GM06990 (cell line): ENCODE measurements around the gene COQ10B.

Experiments used
- DNase-seq: peaks from one replicate; pipeline ENCODE4 v3.0.0-alpha.2; 2011; ENCODE audit not compliant: insufficient read length; ENCODE audit errors: extremely low read depth
- H3K27me3 ChIP-seq: replicated peaks from 2 replicates; pipeline ENCODE4 v1.6.0; 2011; ENCODE audit warnings: low read length; ENCODE audit not compliant: control insufficient read depth, insufficient read depth
- H3K36me3 ChIP-seq: 2 replicates; pipeline ENCODE4 v1.5.1; 2011; ENCODE audit warnings: low read length; ENCODE audit not compliant: control insufficient read depth, insufficient read depth
- H3K4me3 ChIP-seq: replicated peaks from 2 replicates; pipeline ENCODE4 v1.5.1; 2011; ENCODE audit warnings: low read depth, mild to moderate bottlenecking, control low read depth, low read length
- CTCF ChIP-seq: IDR thresholded peaks from 2 replicates; pipeline ENCODE4 v1.5.1; 2011; ENCODE audit warnings: low read length, control low read depth, mild to moderate bottlenecking, inconsistent platforms; ENCODE audit not compliant: insufficient read depth, poor library complexity, severe bottlenecking

COQ10B gene

GRCh38 chr2:197499594-197500502, 46.5 kb downstream of the COQ10B start, which contains the start of the genes HSPD1 and HSPE1:
Gene HSPD1 (minus strand): TSS chr2:197499840. CDS start chr2:197498848, 992 bp downstream.
Gene HSPE1 (plus strand): TSS chr2:197500379. CDS start chr2:197500437, 58 bp downstream.
- Histone ChIP-seq H3K4me3 (peak within 1 kb of the TSS; percentile 97), H3K27me3 (no peaks in the 10 kb centered on the region), H3K36me3 (peaks cover 11% of the 10 kb centered on the region)
- TF ChIP-seq CTCF, result no peak
- DNase-seq, result peak; percentile 100

DNA sequence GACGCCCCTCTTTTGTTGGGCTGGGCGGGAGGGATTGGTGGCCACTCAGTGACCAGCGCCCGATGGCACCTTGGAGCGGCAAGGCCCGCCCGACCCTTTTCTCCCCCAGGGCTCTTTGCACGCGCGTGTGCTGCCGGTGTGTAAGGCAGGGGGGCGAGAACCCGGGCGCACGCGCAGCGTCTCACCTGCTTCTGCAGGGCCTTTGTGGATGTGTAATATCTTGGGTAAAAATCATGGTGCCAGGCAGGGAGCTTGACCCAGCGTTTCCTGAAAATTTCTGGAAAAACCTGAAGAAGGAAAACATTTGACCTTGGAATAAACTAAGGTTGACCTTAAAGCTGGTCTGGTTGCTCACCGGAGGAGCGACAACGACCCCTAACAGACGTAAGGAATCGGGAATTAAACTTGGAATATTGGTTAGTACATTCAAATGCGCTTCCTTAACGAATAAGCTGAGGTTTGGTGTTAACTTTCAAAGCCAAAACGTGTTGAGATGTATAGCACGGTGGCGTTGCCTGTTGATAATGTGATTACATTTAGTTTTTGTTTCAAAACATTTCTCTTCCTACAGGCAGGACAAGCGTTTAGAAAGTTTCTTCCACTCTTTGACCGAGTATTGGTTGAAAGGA, 47.3 kb downstream of the COQ10B start:
- Histone ChIP-seq H3K4me3 (peak overlapping the region; percentile 97), H3K36me3 (peaks cover 8% of the 10 kb centered on the region), H3K27me3 (no peaks in the 10 kb centered on the region)
- no peak for TF ChIP-seq CTCF
- no peak for DNase-seq

GRCh38 chr2:197502201-197502600, 48.8 kb downstream of the COQ10B start:
- peaks cover 11% of the 10 kb centered on the region for H3K36me3 ChIP-seq
- no peak for DNase-seq
- TF ChIP-seq CTCF, result no peak
- H3K4me3 ChIP-seq, result peak overlapping the region; percentile 97
- no peaks in the 10 kb centered on the region for H3K27me3 ChIP-seq

DNA sequence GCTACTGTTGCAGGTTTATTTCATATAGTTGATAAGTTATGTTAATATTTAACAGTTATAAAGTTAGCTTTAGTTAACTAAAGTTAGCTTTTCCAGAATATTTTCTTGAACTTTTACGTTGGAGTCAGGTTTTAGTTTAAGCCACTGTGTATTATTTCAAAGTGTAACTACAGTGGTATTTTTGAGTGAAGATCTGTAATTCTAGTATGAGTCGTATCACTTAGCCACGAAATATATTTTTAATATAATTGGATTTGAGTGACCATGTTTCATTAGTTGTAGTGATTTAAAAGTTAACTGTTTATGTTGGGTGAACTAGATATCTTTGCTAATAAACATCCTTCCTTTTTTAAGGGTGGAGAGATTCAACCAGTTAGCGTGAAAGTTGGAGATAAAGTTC, 49.3 kb downstream of the COQ10B start:
- Histone ChIP-seq H3K27me3 (no peaks in the 10 kb centered on the region), H3K36me3 (peaks cover 10% of the 10 kb centered on the region), H3K4me3 (peak overlapping the region; percentile 97)
- TF ChIP-seq CTCF, result no peak
- DNase-seq, result no peak

- TF ChIP-seq CTCF, result no peak
These were observed 50.6 kb downstream of the COQ10B start for GRCh38 chr2:197504000-197504399.

More at GRCh38 chr2:197504000-197504399, 50.6 kb downstream of the COQ10B start:
- no peak overlapping the region for H3K4me3 ChIP-seq
- no peak for DNase-seq
- peaks cover 8% of the 10 kb centered on the region for H3K36me3 ChIP-seq
- no peaks in the 10 kb centered on the region for H3K27me3 ChIP-seq
